Stimulated activated CD4-positive, alpha-beta T cell treated with anti-CD3 and anti-CD28 coated beads, Interleukin-2, amount 100 ng/mL, for 48 hours (primary cell): Measurements from ENCODE around the gene DPP4.

Source experiments
- DNase-seq, 2 donors: peaks; one replicate each; pipeline ENCODE4 v3.0.0-alpha.2; 2020

The DPP4 gene

DNA sequence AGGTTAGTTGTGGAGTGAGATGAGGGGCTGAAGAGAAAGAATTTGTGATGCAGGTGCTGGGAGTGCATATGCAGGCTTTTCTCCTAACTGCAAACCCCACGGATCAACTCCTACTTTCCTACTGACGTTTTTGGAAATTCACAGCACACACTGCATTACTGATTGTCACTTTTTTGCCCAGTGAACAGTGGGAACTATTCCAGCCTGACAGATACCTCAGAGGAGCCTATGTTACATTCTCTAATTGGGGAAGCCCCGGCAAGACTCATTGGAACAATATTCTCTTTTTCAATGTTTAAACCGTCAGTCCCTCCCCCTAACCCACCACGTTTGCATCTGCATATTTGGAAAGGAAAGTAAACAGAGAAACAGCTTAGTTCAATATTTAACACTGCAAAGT is 126.2 kb downstream of the DPP4 start:
- DNase-seq = no peak

GRCh38 chr2:161947406-161947805 is 126.6 kb downstream of the DPP4 start:
- no peak for DNase-seq

- no peak for DNase-seq
Measured at GRCh38 chr2:161946489-161947107, 127.4 kb downstream of the DPP4 start.

DNA sequence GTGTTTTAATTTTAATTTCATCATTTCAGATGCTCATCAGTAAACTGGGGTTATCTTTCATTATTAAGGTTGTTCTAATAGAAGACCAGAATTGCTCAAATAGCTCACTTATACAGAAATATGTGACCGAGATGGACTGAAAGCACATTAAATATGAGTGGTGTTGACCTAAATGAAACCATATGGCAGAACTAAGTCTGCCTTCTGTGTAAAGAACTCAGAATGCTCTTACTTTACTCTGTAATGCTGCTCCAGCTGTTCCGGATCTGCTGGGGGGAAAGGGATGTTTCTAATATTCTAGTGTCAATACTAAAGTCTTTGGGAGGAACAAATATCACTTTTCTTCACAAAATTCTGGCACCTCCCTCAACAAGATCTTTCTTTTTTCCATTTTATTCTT is 131.0 kb downstream of the DPP4 start:
- no peak for DNase-seq
